Stimulated activated CD4-positive, alpha-beta T cell treated with anti-CD3 and anti-CD28 coated beads, TNF-alpha, amount 100 ng/mL, for 24 hours (primary cell): Measurements from ENCODE around the gene PI4K2A.

Experiments used
- DNase-seq, 3 experiments: peaks; one replicate each; pipeline ENCODE4 v3.0.0-alpha.2; 2020; ENCODE audit warnings: low read depth in 3 of 3

Gene PI4K2A

DNA sequence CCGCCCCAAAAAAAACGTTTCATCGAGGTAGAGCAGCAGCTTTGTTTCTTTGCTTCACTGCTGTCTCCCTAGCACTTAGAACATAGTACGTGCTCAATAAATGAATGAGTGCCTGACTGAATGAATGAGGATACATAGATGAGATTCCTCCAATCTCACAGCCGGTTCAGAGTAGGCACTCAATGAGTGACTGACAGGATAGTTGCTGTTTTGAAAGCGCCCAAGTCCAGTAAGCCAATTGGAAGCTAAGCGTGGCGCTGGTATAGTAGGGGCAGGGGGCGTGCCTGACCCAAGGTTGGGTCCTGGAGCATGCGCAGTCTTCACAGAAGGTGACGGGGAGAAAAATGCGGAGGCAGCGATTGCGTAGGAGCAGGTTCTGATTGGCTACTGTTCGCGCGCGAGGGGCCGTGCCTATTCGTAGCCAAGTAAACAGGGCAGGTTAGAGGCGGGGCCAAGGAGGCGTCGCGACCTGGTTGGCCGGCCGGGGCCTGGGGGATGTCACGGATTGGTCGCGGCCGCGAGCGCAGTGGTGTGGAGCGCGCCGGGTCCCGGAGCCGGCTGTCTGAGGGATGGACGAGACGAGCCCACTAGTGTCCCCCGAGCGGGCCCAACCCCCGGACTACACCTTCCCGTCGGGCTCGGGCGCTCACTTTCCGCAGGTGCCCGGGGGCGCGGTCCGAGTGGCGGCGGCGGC is at the start of gene PI4K2A:
TSS of gene PI4K2A (plus strand) at position 498 of the 694 bp plus-strand sequence. CDS start at position 570, 72 bp downstream.
- DNase-seq, result peak; percentile 99 to 100 (median 99)

DNA sequence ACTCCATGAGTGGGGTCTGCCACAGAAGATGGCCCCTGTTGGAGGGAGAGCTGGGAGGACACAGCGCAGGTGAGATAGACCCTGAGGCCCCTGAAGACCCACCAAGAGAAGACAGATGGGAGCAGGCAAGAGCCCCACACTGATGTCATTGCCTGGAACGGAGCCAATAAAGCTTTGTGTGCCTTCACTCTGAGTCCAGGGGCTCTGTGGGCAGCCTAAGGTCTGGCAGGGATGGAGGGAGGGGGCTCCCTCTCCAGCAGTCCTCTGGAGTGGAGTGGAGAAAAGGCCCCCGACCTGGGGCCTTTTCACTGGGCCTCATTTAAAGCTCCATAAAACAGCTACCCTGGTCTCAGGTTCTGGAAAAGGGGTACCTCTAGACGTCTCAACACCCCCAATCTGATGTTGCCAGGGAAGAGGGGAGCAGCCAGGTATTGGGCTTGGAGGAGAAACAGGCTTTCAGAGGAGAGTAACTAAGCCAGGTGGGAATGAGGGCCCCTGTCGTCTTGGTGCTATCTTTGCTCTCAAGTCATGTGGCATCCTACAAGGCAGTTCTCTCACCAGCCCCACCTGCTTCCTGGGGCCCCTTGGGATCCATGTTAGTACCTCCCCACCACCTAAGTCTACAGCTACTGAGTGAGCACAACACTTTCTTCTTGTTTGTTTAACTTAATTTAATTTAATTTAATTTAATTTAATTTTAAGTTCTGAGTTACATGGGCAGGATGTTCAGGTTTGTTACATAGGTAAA is 49.5 kb upstream of the PI4K2A start:
- DNase-seq, result no peak

DNA sequence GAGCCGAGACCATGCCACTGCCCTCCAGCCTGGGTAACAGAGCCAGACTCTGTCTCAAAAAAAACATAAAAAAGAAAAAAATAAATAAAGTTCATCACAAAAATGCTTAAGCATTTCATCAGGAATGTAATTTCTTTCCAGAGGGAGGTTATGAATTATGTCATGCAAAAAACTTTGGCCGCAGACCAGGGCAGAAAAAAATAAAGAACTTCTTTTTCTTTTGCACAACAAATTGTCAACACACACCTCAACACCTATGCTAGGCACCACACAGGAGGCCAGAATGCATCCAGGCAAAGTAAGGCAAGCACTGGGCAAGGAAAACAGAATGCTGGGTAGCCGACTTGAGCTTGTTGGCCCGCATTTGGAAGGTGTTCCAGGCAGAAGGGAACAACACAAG is 47.0 kb upstream of the PI4K2A start:
- no peak for DNase-seq

DNA sequence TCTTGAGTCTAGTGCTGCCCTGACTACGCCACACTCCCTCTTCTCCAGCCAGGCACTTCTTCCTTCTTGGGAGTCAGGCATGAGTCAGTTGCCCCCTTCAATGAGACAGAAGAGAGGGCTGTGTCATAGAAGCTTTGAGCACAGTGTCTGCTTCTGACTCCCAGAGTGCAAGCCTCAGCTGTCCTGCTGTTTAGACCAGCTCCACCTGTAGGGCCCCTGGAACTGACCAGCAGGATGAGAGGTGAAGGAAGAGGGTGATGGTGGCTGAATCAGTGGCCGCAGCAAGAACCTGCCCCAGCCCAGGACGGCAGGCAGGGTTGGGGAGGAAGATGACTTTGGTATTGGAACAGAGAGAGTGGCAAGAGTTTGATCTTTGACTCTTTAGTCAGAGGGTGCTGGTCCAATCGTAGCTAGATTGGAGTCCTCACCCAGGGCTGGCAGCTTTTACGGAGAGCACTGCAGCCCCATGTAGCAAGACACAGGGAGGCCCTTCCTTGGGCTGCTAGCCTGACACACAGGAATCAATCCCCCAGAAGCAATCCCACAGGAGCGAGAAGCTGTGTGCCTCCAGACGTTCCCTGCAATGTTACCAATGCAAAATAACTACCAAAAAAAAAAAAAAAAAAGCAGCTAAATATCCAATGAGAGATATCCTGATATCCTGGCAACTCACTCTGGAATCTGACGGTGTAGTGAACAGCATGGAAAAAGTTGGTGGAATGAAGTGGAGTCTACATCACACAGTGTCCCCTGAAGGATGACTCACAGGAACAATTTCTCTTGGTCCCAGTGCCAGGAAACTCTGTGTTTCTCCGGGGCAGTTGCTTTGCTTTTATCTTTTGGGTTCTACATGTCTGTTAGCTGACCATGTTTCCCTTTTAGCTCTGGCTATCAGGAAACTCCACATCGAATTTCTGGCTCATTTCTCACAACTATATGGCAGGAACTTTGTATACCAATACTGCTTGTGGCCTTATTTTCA is 44.1 kb upstream of the PI4K2A start:
- no peak for DNase-seq

DNA sequence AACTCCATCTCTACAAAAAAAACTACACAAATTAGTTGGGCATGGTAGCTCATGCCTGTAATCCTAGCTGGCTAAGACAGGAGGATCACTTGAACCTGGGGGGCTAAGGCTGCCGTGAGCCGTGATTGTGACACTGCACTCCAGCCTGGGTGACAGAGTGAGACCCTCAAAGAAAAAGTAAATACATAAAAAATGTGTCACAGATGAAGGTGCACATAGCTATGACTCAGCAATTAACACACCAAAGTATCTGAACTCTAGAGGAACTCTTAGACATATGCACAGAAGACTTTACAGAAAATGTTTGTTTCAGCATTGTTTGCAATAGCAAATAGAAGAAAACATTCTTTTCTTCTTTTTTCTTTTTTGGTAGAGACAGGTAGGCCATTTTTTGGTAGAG is 42.7 kb upstream of the PI4K2A start:
- DNase-seq, result no peak

DNA sequence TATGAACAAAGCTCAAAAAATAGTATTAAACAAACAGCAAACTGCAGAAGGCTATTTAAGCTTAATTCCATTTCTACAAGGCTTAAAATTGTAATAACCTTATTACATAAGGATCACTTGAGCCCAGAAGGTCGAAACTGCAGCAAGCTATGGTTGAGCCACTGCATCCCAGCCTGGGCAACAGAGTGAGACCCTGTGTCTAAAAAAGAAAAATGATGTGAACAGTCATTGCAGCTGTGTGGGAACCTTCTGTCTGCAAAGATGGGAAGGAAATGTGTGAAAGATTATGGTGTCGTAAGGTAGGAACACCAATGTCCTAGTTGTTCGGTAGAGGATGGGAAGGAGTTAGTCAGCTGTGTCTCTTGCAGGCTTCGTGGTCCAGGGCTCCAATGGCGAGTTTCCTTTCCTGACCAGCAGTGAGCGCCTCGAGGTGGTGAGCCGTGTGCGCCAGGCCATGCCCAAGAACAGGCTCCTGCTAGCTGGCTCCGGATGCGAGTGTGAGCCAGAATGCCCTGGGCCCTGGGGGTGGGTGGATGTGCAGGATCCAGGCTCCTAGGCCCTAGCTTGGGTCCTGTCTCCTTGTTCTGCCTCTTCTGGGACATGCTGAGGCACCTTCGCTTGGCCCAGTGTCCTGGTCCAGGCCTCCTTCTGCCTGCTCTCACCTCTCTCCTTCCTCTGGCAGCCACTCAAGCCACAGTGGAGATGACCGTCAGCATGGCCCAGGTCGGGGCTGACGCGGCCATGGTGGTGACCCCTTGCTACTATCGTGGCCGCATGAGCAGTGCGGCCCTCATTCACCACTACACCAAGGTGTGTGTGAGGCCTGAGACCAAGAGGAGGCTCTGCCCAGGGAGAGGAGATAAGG is 41.8 kb upstream of the PI4K2A start:
- no peak for DNase-seq

DNA sequence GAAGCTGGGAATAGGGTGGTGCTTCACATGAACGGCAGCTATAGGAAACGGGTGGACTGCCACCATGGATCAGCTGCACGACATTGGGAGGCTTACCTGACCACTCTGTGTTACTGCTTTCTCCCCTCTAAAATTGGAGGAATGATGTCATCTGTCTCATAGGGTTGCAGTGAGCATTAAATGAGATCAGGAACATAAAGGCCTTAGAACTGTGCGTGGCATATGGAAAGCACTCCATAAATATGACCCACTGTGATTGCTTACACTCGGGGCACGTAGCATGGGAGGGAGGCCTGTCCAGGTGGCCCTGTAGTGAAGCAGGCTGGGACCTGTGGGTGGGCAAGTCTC is 41.2 kb upstream of the PI4K2A start:
- no peak for DNase-seq

DNA sequence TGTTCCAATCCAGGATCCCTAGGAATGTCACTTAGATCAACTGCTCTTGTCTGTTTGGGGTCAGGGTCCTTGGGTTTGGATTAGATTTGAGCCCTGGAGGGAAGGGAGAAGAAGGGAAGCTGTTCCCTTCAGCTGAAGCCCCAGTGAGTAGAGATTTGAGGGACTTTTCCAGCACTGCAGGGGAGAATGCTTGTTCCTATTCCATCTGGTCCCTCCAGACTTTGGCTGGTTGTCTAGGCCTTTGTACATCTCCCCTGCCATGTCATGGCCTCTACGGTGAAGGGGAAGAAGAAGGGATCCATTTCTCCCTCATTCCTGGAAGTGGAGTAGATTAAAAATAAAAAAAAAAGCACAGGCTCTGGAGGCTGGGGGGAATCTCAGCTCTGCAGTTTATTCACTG is 39.9 kb upstream of the PI4K2A start:
- DNase-seq, result no peak

DNA sequence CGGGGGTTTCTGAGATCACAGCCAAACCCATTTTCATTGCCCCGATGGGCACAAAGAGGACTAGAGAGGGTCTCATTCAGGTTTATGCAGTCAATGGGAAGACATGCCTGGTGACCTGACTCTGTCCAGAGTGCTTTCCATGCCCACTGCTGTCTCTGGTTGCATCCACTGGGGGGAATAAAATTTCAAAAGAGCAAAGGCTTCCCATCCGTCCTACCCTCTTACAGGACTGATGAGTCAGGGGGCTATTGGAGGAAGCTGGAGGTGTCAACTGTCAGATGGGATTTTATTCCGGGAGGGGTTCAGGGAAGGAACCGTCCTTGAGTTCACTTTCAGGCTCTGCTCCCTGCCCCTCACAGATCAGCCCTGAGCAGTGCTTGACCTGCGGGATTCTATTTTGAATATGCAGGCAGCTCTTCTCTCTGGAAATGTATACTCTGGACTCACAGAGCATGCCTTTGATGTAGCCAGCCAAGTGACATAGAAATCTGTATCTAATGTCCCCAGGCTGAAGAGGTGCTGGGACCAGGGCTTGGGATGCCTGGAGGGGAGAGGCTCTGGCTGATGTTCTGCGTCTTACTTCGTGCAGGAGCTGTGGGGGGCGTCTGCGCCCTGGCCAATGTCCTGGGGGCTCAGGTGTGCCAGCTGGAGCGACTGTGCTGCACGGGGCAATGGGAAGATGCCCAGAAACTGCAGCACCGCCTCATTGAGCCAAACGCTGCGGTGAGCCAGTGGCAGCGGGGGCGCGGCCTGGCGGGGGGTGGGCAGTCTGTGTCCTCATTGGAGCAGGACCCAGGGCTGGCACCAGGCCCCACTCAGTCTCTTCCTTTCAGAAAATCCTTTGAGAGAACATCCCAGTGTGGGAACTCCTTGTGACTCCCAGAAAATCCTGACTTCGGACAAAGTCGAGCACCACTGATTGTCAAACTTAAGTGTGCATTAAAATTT is 38.9 kb upstream of the PI4K2A start:
- no peak for DNase-seq

DNA sequence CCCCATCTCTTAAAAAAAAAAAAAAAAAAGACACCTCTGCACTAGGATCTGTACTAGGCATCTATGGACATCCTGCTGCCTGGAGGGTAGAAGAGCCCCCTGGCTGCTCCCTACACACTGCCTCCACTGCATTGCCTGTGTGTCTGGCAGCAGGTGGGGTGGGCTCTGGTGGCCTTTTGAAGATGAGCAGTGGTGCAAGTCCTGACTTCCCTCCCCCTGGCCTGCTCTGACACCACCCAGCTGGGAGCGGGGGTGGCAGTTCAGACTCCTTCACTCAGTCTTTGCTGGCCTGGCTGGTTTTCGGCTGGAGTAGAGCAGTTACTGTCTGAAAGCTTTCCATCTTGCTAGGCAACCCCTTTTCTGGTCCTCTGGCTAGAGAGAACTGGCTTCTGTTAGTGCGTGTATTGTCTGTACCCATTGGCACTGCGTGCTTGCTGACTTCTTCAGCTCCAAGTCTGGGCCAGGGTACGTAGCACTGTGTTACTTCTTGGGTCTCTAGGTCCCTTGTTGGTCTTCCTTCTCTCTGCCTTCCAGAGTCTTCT is 33.3 kb upstream of the PI4K2A start:
- no peak for DNase-seq

DNA sequence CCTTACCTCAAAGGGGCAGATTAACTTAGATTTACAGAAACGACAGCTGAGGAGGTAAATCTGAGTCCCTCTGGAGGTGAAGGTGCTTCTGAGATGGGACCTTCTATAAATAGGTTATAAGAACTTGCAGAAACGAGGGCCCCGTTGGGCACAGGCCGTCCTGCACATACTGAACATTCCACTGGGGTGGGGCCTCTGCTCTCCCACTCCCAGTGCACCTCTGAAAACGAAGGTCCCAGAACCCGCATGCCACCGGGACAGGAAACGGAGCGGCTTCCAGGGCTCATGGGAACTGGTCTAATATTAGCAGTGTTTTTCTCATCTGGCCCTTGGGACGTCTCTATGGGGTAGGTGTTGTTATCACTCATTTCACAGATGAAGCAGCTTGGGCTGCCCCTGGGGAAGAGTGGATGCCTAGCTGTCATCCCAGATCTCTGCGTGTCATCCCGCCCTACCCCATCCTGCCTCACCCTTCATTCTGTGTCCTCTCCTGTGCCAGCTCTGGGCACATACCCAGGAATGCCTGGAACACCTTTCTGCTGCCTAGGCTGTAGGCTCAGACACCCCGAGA is 31.4 kb upstream of the PI4K2A start:
- DNase-seq, result no peak

DNA sequence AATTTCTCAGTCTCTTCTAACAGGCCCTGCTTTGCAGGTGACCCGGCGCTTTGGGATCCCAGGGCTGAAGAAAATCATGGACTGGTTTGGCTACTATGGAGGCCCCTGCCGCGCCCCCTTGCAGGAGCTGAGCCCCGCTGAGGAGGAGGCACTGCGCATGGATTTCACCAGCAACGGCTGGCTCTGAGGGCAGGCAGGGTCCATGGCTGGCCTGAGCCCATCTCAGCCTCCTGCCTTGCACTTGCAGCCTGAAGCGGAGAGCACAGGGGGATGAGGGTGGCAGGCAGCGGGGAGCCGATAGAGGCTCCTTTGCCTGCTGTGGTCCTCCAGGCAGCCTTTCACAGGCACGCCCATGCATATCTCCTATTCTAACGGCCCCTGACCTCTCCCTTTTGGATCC is 29.0 kb upstream of the PI4K2A start:
- DNase-seq, result no peak

DNA sequence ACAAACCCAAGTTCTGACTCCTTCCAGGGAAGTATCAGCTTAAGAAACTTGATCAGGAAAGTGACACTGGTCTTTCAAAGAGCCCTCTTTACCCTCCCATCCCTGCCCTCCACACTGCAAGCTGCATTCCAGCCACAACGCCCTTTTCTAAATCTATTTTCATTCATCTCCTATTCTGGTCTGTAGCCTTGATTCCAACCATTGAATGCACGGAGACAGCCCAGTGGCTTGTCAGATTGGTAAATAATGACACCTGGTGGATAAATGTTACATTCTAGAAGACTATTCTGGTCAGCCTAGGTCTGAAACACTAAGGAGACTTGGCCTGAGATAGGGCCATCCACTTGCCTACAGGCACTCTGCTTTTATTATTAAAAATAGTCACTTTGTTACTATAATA is 28.1 kb upstream of the PI4K2A start:
- DNase-seq, result no peak

DNA sequence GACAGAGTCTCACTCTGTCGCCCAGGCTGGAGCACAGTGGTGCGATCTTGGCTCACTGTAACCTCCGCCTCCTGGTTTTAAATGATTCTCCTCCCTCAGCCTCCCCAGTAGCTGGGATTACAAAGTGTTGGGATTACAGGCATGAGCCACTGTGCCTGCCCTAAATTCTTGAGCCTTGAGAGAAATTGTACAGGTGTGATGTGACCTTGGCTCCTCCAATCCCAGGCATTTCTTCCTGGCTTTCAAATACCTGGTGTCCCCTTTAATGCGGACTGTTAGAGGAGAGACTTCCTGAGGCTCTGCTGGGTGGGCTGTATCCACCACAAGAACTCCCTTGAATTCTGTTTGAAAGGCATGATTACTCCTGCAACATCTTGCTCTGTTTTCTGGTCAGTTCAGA is 22.2 kb upstream of the PI4K2A start:
- DNase-seq, result no peak

DNA sequence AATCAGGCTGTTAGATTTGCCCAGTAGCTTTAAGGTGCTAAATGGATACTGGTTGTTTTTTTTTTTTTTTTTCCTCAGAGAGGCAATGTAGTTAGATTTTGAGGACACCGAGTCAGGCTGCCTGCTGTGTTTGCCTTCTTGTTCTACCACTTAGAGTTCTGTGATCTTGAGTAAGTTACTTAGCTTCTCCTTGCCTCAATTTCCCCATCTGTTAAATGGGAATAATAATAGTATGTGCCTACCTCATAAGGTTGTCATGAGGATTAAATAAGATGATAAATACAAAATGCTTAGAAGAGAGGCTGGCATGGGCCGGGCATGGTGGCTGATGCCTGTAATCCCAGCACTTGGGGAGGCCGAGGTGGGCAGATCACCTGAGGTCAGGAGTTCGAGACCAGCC is 21.7 kb upstream of the PI4K2A start:
- no peak for DNase-seq

DNA sequence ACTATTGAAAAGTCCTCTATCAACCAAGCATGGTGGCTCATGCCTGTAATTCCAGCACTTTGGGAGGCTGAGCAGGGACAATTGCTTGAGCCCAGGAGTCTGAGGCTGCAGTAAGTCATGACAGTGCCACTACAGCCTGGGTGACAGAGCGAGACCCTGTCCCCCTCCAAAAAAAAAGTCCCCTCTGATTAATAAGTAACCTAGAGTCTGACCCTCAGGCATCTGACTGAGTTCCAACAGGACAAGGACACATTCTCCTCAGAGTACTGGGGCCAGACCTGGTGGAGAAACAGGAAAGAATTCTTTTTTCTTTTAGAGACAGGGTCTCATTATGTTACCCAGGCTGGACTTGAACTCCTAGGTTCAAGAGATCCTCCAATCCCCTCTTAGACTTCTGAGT is 17.2 kb upstream of the PI4K2A start:
- no peak for DNase-seq

DNA sequence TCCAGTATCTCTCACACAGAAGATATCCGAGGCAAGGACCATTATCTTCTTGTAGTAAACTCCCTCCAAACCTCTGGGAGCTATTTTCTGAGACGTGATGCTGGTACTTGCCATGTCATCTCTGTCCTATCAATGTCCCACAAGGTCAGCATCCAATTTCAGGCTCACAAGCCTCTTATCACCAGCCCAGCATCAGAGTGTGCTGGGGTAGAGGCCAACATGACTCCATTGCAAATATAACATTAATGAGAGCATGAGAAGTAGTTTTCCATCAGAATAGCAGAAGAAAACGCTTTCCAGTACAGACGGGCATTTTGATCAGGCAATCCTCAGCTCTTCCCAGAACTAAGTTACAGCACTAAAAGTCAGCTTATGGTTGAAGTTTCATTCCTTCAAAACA is 12.7 kb upstream of the PI4K2A start:
- DNase-seq, result no peak

DNA sequence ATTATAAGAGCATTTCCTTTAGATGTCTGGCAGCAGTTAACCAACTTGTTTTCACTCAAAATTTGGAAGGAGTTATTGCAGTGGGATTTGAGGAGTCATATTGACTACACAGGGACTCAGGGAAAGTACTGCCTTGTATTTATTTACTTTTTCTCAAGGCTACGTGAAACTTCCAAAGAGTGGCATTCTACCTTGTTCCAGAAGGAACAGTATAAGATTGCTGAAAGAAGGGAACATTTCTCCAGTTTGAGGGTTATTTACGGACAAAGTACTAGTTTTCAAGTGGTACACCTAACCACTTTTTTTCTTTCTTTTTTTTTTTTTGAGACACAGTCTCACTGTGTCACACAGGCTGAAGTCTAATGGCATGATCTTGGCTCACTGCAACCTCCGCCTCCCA is 12.2 kb upstream of the PI4K2A start:
- no peak for DNase-seq

DNA sequence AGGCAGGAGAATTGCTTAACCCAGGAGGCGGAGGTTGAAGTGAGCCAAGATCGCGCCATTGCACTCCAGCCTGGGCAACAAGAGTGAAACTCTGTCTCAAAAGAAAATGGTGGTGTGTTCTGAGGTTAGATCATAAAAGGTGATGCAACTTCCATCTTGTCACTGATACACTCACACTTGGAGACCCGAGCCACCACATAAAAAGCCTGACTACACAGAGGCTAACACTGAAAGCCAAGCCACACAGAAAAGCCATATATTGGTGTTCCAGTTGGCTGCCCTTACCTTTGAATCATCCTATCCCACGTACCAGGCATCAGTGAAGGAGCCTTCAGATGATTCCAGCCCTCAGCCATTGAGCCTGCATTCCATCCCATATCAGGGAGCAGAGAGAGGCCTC is 11.2 kb upstream of the PI4K2A start:
- no peak for DNase-seq

DNA sequence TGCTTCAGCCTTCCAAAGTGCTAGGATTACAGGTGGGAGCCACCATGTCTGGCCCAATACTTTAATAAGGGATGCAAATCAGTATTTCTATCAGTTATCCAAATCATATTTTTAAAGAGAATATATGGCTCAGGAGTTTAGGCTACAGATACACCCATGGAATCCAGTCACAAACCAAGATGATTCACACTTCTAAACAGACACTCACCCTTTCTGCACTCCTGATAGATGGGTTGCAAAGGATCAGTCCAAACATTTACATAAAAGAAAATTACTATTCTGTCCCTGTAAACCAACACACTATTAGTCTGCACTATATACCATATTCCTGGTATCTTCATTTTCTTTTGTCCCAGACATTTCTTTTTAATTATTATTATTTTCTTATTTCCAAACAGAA is 9.4 kb upstream of the PI4K2A start:
- DNase-seq, result no peak
